ENCODE results near the gene ZNF791. TPM values are rescaled to one million over a fixed set of nuclear protein-coding genes. Genes with fewer than 3 reads are reported as not detected.
A peak's percentile ranks its signal among the peaks of the same experiment; 100 is the strongest.

The ZNF791 gene
- total and polyA plus RNA-seq, 2 of the 13 experiments (the other 11 are each of a cell fraction or from before 2014, with no cell fraction given), result 12.8 to 17.4 TPM

DNA sequence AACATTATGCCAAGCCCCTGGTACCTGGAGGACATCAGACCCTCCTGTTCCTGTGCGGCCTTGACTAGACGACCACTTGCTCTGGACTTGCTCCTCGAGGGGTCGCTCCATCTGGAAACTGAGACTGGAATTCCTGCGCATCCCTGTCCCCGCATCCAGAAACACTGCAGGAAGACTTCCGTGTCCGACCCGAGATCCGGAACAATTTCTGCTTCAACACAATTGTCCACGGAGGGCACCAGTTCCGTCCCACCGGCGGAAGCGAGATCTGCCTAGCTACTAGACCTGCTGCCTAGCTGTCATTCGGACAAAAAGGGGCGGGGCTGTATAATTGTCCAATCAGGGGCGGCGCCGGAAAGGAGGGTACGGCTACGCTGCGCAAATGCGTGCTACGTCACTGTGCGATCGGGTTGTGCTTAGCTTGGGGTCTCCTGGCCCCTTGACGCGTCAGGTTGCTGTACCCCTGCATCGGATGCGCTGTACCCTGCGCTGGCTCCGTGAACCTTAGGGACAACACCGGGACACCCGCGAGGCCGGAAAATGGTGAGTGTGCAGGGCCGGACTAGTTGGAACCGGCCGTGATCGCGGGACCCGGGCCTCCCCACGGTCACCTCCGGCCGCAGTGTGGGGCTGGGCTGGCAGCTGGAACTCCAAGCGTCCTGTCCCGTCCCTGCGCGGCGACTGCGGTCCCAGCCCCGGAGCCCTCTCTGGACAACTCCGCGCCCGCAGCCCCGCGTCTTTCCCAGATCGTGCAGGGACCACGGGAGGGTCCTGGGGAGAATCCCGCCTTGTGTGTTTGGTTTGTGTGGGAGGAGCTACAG lies at the start of gene ZNF791, which contains the start of gene ZNF490 (continued):
- TF ChIP-seq, protein P1, sequence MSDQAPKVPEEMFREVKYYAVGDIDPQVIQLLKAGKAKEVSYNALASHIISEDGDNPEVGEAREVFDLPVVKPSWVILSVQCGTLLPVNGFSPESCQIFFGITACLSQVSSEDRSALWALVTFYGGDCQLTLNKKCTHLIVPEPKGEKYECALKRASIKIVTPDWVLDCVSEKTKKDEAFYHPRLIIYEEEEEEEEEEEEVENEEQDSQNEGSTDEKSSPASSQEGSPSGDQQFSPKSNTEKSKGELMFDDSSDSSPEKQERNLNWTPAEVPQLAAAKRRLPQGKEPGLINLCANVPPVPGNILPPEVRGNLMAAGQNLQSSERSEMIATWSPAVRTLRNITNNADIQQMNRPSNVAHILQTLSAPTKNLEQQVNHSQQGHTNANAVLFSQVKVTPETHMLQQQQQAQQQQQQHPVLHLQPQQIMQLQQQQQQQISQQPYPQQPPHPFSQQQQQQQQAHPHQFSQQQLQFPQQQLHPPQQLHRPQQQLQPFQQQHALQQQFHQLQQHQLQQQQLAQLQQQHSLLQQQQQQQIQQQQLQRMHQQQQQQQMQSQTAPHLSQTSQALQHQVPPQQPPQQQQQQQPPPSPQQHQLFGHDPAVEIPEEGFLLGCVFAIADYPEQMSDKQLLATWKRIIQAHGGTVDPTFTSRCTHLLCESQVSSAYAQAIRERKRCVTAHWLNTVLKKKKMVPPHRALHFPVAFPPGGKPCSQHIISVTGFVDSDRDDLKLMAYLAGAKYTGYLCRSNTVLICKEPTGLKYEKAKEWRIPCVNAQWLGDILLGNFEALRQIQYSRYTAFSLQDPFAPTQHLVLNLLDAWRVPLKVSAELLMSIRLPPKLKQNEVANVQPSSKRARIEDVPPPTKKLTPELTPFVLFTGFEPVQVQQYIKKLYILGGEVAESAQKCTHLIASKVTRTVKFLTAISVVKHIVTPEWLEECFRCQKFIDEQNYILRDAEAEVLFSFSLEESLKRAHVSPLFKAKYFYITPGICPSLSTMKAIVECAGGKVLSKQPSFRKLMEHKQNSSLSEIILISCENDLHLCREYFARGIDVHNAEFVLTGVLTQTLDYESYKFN (CRISPR knock-in tag; conservative IDR thresholded peaks at IDR 0.05), result peak; percentile 19; the same call in 1 of the 2 replicates
- peak; percentile 73; the same call in 1 of the 2 replicates for TF ChIP-seq KDM5B (CRISPR knock-in tag; IDR thresholded peaks at IDR 0.05; ENCODE audit: borderline replicate concordance)
- 0 out of 2 replicates have a peak, but pooled peaks have one; percentile 77 for TF ChIP-seq ZFP82 (CRISPR knock-in tag; IDR thresholded peaks at IDR 0.05; ENCODE audit: borderline replicate concordance)
- 0 out of 2 replicates have a peak, but pooled peaks have one; percentile 85 for TF ChIP-seq EEA1 (CRISPR knock-in tag; IDR thresholded peaks at IDR 0.05; ENCODE audit: borderline replicate concordance)
- peak; percentile 13; the same call in 1 of the 2 replicates for TF ChIP-seq NKX3-1 (CRISPR knock-in tag; IDR thresholded peaks at IDR 0.05)
- TF ChIP-seq, protein P2, sequence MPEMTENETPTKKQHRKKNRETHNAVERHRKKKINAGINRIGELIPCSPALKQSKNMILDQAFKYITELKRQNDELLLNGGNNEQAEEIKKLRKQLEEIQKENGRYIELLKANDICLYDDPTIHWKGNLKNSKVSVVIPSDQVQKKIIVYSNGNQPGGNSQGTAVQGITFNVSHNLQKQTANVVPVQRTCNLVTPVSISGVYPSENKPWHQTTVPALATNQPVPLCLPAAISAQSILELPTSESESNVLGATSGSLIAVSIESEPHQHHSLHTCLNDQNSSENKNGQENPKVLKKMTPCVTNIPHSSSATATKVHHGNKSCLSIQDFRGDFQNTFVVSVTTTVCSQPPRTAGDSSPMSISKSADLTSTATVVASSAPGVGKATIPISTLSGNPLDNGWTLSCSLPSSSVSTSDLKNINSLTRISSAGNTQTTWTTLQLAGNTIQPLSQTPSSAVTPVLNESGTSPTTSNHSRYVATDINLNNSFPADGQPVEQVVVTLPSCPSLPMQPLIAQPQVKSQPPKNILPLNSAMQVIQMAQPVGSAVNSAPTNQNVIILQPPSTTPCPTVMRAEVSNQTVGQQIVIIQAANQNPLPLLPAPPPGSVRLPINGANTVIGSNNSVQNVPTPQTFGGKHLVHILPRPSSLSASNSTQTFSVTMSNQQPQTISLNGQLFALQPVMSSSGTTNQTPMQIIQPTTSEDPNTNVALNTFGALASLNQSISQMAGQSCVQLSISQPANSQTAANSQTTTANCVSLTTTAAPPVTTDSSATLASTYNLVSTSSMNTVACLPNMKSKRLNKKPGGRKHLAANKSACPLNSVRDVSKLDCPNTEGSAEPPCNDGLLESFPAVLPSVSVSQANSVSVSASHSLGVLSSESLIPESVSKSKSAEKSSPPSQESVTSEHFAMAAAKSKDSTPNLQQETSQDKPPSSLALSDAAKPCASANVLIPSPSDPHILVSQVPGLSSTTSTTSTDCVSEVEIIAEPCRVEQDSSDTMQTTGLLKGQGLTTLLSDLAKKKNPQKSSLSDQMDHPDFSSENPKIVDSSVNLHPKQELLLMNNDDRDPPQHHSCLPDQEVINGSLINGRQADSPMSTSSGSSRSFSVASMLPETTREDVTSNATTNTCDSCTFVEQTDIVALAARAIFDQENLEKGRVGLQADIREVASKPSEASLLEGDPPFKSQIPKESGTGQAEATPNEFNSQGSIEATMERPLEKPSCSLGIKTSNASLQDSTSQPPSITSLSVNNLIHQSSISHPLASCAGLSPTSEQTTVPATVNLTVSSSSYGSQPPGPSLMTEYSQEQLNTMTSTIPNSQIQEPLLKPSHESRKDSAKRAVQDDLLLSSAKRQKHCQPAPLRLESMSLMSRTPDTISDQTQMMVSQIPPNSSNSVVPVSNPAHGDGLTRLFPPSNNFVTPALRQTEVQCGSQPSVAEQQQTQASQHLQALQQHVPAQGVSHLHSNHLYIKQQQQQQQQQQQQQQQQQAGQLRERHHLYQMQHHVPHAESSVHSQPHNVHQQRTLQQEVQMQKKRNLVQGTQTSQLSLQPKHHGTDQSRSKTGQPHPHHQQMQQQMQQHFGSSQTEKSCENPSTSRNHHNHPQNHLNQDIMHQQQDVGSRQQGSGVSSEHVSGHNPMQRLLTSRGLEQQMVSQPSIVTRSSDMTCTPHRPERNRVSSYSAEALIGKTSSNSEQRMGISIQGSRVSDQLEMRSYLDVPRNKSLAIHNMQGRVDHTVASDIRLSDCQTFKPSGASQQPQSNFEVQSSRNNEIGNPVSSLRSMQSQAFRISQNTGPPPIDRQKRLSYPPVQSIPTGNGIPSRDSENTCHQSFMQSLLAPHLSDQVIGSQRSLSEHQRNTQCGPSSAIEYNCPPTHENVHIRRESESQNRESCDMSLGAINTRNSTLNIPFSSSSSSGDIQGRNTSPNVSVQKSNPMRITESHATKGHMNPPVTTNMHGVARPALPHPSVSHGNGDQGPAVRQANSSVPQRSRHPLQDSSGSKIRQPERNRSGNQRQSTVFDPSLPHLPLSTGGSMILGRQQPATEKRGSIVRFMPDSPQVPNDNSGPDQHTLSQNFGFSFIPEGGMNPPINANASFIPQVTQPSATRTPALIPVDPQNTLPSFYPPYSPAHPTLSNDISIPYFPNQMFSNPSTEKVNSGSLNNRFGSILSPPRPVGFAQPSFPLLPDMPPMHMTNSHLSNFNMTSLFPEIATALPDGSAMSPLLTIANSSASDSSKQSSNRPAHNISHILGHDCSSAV (CRISPR knock-in tag; IDR thresholded peaks at IDR 0.05; ENCODE audit: borderline replicate concordance), result no peak
- no peak for TF ChIP-seq ISX (CRISPR knock-in tag; conservative IDR thresholded peaks at IDR 0.05)
- TF ChIP-seq ZNF563 (CRISPR knock-in tag; IDR thresholded peaks at IDR 0.05), result peak; percentile 48; the same call in 1 of the 2 replicates
- no peak for TF ChIP-seq ZNF780A (CRISPR knock-in tag; IDR thresholded peaks at IDR 0.05)
- TF ChIP-seq, protein P3, sequence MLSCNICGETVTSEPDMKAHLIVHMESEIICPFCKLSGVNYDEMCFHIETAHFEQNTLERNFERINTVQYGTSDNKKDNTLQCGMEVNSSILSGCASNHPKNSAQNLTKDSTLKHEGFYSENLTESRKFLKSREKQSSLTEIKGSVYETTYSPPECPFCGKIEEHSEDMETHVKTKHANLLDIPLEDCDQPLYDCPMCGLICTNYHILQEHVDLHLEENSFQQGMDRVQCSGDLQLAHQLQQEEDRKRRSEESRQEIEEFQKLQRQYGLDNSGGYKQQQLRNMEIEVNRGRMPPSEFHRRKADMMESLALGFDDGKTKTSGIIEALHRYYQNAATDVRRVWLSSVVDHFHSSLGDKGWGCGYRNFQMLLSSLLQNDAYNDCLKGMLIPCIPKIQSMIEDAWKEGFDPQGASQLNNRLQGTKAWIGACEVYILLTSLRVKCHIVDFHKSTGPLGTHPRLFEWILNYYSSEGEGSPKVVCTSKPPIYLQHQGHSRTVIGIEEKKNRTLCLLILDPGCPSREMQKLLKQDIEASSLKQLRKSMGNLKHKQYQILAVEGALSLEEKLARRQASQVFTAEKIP (CRISPR knock-in tag; IDR thresholded peaks at IDR 0.05; ENCODE audit: borderline replicate concordance), result no peak
- no peak for TF ChIP-seq AKAP8 (CRISPR knock-in tag; IDR thresholded peaks at IDR 0.05)
- TF ChIP-seq ZBTB42 (CRISPR knock-in tag; IDR thresholded peaks at IDR 0.05), result no peak
- TF ChIP-seq ZNF572 (CRISPR knock-in tag; IDR thresholded peaks at IDR 0.05), result peak; percentile 63; the same call in 1 of the 2 replicates
- TF ChIP-seq ZBTB8A (CRISPR knock-in tag; IDR thresholded peaks at IDR 0.05; ENCODE audit: borderline replicate concordance, low read depth), result 0 out of 2 replicates have a peak, but pooled peaks have one; percentile 61
